ENCODE measurements around the gene TMEM50A. TPM values are rescaled to one million over a fixed set of nuclear protein-coding genes. Genes with fewer than 3 reads are reported as not detected.
"Not testable (repeated sequence)": the region's sequence is repeated elsewhere in the genome, so short reads cannot be mapped to it uniquely, and the experiment has no call there.

Gene TMEM50A
- total RNA-seq, 1 donor from 2014 or later = 26.5 TPM

- not testable (repeated sequence) for DNase-seq (ENCODE audit: low spot score); ATAC-seq
Observed at GRCh38 chr1:25383090-25383489, 45.0 kb downstream of the TMEM50A start.

GRCh38 chr1:25383875-25384274, 45.7 kb downstream of the TMEM50A start:
- not testable (repeated sequence) for DNase-seq (ENCODE audit: low spot score); ATAC-seq

DNA sequence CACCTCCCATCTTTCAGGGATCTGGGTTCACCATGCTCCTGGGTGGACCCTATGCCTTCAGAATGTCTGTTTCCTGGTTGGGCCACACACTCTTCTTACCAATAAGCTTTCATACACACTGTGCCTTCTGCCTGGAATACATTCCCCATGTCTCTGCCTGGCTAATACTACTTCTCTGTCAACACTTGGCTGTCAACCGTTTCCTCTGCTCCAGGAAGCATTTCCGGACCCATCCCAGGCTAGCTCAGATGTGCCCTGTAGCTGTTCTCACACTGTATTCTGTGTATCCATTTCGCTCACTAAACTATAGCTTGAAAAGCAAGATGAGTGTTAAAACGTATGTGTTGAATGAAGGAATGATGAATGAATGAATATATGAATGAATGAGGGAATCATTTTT, 49.0 kb downstream of the TMEM50A start:
- peak; percentile 29 for ATAC-seq
- DNase-seq (ENCODE audit: low spot score) = not testable (repeated sequence)

- not testable (repeated sequence) for DNase-seq (ENCODE audit: low spot score); ATAC-seq
Observed at GRCh38 chr1:25388691-25389090, 50.6 kb downstream of the TMEM50A start.

DNA sequence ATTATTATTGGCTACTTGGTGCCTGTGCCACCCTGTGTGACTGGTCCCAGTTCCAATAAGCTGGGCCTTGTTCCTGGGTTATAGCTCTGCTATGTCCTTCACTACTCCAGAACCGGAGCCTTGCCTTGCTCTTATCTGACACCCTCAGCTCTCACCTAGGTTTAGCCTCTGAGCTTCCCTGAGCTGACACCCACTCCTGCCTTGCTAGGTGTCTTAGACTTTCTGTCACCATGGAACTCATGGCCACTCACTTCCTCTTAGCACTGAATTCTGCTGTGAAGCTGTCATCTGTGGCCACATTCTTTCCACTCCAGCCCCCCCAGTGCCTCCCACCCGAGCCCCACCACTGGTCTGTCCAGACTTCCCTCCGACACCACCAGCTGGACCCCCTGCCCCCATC, 51.6 kb downstream of the TMEM50A start:
- not testable (repeated sequence) for ATAC-seq

GRCh38 chr1:25392841-25393240, 54.7 kb downstream of the TMEM50A start:
- ATAC-seq = no peak

More for the DNA sequence above, 51.6 kb downstream of the TMEM50A start:
- DNase-seq (ENCODE audit: low spot score) = not testable (repeated sequence)

DNA sequence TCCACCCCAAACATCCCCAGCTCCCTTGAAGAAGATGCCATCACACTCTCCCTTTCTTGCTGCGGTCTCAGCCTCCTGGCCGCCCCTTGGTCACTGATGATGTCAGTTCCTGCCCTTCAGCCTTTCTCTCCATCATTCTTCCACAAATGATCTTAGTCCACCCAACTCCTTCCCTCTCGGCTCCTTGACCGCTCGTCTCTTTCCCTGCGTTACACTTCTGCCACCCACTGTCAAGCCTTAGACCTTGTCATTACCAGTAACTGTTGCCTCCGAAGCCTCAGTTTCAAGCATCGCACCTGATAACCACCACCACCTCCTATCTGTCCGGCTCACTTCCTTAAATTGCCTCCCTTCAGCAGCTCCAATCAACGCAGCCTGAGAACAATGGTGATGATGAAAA, 59.4 kb downstream of the TMEM50A start:
- ATAC-seq; DNase-seq (ENCODE audit: low spot score): not testable (repeated sequence)

More at GRCh38 chr1:25392841-25393240, 54.7 kb downstream of the TMEM50A start:
- DNase-seq (ENCODE audit: low spot score) = no peak

- DNase-seq (ENCODE audit: low spot score); ATAC-seq: not testable (repeated sequence)
Observed at GRCh38 chr1:25398079-25398478, 59.9 kb downstream of the TMEM50A start.

DNA sequence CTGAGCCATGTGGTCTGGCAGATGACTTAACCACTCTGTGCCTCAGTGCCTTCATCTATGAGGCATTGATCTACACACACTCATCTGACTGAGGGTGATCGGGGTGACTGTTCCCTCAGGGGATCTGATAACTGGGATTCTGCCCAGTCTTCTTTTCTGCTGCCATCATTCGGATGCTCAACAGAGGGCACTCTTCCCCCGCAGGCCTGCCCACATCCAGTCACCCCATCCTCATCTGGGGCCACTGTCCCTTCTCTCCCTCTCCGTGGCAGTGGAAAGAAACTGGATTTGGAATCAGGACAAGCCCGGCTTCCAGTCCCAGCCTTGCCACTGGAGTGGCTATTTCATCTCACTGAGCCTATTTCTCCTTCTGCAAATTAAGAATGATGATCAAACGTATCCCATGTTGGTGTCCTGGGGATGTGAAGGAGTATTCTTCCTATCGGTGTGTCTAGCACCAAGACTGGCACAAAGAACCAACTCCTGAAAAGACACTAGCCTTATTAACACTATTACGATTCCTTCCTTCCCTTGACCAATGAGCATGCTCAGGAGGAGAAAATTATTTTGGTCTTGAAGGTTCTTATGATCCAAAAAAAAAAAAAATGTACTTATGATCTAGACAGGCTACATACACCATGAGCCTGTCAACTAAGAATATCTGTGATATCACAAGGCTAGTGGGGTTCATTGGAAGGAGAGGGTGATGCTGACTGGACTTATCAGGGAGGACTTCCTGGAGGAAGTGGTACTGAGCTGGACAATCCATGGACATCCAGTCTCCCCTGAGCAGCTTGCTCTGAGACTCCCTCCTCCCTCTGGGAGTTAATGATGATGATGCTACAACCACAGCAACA, 65.0 kb downstream of the TMEM50A start:
- not testable (repeated sequence) for DNase-seq (ENCODE audit: low spot score)
- ATAC-seq = peak; percentile 99

DNA sequence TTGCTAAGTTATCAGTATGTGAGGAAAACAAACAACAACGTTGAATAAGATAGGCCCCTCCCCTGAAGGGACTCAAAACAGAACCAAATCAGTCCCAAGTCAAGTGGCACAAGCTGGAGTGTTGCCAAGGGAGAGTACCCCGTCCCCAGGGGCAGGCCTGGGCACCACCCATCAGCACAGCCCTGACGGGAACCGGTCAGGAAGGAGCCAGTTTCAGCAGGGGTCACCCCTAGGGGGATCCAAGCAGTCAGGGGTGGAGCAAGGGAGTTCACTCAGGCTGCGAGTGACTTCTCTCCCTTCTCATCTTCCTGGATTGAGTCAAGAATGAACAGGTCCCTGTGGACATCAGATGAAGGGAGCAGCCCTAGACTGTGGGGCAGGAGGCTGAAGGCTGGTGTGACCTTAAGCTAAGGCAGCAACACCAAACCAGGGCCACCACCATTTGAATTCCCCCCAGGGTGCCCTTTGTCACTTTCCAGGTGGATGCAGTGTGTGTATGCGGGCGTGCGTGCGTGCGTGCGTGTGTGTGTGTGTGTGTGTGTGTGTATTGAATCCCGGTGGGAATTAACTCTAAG, 67.7 kb downstream of the TMEM50A start:
- ATAC-seq; DNase-seq (ENCODE audit: low spot score): not testable (repeated sequence)

DNA sequence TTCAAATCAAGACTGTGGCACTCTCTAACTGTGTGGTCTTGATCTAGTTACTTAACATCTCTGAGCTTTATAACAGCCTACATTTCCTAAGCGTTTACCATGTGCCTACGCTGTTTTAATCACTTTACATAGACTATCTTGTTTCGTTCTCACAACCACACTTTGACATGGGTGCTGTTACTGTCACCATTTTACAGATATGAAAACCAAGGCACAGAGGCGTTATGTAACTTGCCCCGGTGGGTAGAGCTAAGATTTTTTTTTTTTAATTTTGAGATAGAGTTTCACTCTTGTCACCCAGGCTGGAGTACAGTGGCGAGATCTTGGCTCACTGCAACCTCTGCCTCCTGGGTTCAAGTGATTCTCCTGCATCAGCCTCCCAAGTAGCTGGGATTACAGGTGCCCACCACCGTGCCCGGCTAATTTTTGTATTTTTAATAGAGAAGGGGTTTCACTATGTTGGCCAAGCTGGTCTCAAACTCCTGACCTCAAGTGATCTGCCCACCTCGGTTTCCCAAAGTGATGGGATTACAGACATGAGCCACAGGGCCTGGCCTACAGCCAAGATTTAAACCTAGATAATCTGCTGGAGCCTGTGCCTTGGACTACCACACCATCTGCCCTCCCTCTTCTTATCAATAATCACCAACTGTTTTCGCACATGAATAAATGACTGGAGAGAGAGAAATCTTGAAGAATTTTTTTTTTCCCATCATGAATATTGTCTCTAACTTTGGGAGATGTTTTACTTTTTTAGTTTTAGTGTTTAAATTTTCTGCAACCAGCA, 71.7 kb downstream of the TMEM50A start:
- DNase-seq (ENCODE audit: low spot score); ATAC-seq: not testable (repeated sequence)

Other genes starting within 250 kb of the TMEM50A start
- 11.8 TPM for gene SYF2, start 105.8 kb upstream of the TMEM50A start, total RNA-seq
- gene RSRP1, start 90.9 kb upstream of the TMEM50A start, total RNA-seq = 64.9 TPM
- gene RHD, start 65.8 kb upstream of the TMEM50A start, total RNA-seq = 0.18 TPM
- 0.65 TPM for gene RHCE, start 82.5 kb downstream of the TMEM50A start, total RNA-seq
- 34.0 TPM for gene MACO1, start 92.6 kb downstream of the TMEM50A start, total RNA-seq
- gene LDLRAP1, start 205.3 kb downstream of the TMEM50A start, total RNA-seq = 23.4 TPM

All from left lobe of liver (tissue), 2 donors.